RWPE2 (cell line): Measurements from ENCODE around the gene GPRIN2.

Source experiments
- ATAC-seq: fragments of 200-7000 bp; cut with Tn5 transposase; 3 replicates; pipeline ENCODE4 v1.9.1; 2021; ENCODE audit warnings: low read depth
- DNase-seq: peaks from one replicate; pipeline ENCODE4 v3.0.0-alpha.2; 2020; ENCODE audit warnings: low spot score
- H3K27ac ChIP-seq: fragments of 450-650 bp; 2 replicates; pipeline ENCODE4 v1.5.1; 2017; ENCODE audit warnings: mild to moderate bottlenecking; ENCODE audit not compliant: poor library complexity, severe bottlenecking
- H3K27me3 ChIP-seq: fragments of 250-450 bp; sonication (Bioruptor Pico); 2 replicates; pipeline ENCODE4 v1.5.1; 2021; ENCODE audit warnings: mild to moderate bottlenecking, moderate library complexity; ENCODE audit not compliant: insufficient read depth, poor library complexity, severe bottlenecking
- H3K36me3 ChIP-seq: fragments of 250-450 bp; sonication (Bioruptor Pico); 2 replicates; pipeline ENCODE4 v1.5.1; 2020; ENCODE audit warnings: low read depth, mild to moderate bottlenecking, moderate library complexity
- H3K4me1 ChIP-seq: fragments of 250-450 bp; sonication (Bioruptor Pico); 2 replicates; pipeline ENCODE4 v1.5.1; 2021; ENCODE audit warnings: mild to moderate bottlenecking, moderate library complexity; ENCODE audit not compliant: insufficient read depth, poor library complexity, severe bottlenecking
- H3K4me3 ChIP-seq: fragments of 250-450 bp; sonication (Bioruptor Pico); 2 replicates; pipeline ENCODE4 v1.5.1; 2021; ENCODE audit warnings: mild to moderate bottlenecking, moderate library complexity; ENCODE audit not compliant: severe bottlenecking
- H3K9me3 ChIP-seq: fragments of 250-450 bp; sonication (Bioruptor Pico); 2 replicates; pipeline ENCODE4 v1.5.1; 2021; ENCODE audit warnings: mild to moderate bottlenecking, moderate library complexity; ENCODE audit not compliant: severe bottlenecking
- CTCF ChIP-seq: fragments of 450-650 bp; IDR thresholded peaks from one replicate; pipeline ENCODE4 v1.5.1; 2017; ENCODE audit warnings: mild to moderate bottlenecking, moderate library complexity; ENCODE audit not compliant: poor library complexity, severe bottlenecking

GPRIN2 gene

DNA sequence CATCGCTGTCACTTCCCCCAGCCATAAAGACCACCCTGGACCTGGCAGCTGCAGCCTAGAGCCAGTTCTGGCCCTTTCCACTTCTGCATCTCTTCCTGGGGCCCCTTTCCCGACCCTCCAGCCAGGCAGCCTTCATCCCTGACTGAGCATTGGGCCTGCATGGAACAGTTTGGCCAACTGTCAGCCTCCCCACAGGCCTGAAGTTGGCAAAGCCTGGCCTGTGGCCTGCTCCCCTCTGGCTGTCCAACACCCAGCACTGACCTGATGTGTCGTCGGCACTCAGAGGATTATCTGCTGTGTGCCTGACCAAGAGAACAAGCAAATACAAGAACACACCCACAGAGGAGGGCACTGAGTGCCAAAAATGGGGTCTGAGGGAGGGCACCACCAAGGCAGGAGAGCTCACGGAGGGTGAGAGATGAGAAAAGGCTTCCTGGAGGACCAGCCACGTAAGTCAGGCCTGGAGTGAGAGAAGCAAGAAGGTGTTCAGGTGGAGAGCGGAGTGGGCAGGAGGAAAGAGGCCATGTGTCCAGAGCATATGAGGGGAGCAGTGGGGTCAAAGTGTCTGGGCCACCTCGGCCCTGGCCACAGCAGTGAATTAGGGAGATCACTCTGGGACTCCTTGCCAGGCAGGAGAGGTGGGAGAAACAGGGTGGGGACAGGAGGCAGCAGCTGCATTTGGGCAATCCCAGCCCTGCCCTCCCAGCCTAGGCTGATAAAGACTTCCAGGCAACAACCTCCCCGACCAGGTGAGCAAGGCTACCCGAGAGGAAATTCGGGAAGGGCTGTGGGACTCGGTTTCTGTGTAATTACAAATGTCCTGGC is 4.5 kb downstream of the GPRIN2 start:
- no peak for TF ChIP-seq CTCF
- H3K4me1 ChIP-seq: no peaks in the 10 kb centered on the region
- H3K36me3 ChIP-seq: no peaks in the 10 kb centered on the region
- peak; percentile 68 for DNase-seq
- H3K27ac ChIP-seq: no peak overlapping the region
- H3K4me3 ChIP-seq: no peak overlapping the region
- ATAC-seq: no peak
- H3K9me3 ChIP-seq: no peaks in the 10 kb centered on the region
- no peaks in the 10 kb centered on the region for H3K27me3 ChIP-seq

DNA sequence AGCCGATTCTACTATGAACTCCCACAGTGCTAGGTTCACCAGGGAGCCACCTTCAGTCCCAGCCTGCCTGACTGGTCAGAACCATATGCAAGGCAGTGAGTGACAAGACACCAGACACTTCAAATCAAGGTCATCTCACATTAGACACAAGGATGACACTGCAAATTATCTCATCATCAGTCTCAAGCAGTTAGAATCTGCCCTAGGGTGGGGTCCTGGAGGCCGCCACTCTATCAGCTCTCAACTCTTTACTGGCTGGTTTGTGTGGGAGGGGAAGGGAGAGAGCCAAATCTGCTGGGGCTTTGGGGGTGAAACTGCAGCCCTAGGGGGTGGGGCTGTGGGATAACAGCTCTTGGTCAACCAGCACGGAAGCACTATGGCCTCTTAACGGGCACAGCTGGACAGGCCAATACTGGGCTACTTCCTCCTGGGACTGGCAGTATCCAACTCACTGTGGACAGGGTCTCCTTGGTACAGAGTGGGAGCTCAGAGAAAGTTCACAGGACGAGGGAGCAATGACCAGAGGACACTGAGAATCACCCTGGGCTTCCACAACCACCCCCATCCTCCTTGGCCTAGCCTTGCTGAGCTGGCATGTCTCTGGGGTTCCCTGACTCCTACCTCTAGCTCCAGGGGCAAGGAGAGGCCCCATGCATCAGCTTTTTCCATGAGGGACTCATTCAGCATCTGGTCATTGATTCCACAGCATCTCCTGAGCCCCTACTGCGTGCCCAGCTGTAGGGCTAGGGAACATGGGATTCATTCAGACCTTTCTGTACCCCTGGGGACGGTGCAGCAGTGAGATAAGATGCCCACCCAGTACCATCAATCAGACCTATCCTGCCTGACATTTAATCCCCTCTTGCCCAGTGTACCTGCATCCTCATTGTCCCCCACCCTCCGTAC is 5.4 kb downstream of the GPRIN2 start:
- H3K4me3 ChIP-seq: no peak overlapping the region
- ATAC-seq: no peak
- no peaks in the 10 kb centered on the region for H3K36me3 ChIP-seq
- H3K27ac ChIP-seq: no peak overlapping the region
- no peaks in the 10 kb centered on the region for H3K27me3 ChIP-seq
- no peak for TF ChIP-seq CTCF
- H3K9me3 ChIP-seq: no peaks in the 10 kb centered on the region
- DNase-seq: peak; percentile 63
- no peaks in the 10 kb centered on the region for H3K4me1 ChIP-seq

DNA sequence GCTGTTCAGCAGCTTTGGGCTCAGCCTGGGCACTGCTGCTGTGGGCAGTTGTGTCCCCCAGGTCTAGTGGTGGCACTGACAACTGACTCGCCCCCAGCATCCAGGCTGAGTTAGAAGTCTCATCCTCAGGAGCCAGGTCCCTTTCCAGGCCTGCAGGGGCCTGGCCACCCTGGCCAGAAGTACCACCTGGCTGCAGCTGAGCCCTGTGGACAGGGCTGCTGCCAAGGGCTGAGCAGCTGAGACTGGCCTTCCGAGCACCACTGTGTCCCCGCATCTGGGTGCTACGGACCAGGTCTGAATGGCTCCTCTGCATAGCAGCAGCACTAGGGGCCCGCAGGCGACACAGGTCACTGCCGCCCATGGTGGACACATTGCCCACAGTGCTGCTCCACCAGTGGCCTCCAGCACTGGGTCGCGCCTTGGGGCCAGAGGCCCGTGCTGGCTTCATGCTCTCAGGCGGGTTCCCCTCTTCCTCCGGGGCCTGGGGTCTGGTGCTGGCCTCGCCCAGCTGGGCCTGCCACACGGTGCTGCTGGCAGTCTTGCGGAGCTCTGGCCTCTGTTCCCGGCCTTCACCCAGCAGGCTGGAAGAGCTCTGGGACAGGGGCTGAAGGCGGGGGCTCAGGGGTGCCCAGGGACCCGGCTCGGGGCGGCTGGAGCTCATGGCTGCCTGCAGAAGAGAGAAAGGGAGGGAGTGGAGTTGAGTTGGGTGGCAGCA is 6.2 kb downstream of the GPRIN2 start:
- Histone ChIP-seq H3K27ac (no peak overlapping the region), H3K4me3 (no peak overlapping the region), H3K9me3 (no peaks in the 10 kb centered on the region), H3K27me3 (no peaks in the 10 kb centered on the region), H3K4me1 (no peaks in the 10 kb centered on the region), H3K36me3 (no peaks in the 10 kb centered on the region)
- no peak for TF ChIP-seq CTCF
- peak; percentile 78 for DNase-seq
- ATAC-seq: no peak

DNA sequence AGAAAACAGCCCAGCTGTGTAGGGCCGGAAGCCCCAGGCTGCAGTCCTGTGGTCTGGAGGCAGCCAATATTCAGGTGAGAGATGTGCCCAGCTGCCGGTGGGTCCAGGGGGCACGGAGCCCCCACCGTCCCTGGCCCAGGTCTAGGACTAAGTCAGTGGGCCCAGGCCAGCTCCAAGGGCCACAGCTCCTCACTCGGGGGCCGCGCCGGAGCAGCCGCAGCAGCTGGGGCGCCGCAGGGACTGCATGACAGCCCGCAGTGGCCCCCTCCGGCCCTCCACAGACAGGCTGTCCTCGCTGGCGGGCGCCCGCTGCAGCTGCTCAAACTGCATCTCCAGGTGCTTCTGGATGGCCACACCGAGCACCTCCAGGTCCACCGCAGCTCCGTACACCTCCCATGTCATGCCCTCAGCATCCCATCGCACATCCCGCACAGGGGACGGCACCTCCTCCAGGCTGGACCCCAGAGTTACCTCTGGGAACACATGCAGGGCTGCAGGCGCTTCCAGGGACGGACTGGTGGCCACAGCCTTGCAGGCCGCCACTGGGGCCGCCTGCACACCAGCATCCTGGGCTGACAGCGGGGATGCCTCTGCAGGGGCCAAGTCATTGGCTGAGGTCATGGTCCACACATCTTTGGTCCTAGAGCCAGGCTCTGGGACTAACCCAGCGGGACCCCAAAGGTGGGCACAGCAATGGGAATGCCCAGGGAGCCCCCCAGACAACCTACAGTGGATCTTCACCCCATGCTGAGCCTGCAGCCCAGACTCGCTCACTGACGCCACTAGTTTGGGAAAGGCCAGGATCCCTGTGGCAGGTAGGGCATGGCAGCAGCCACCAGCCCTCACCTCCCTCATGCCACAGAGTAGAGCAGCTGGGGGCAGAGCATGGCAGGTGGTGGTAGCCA is 7.0 kb downstream of the GPRIN2 start:
- ATAC-seq (no peak), DNase-seq (peak; percentile 82)
- Histone ChIP-seq H3K36me3 (no peaks in the 10 kb centered on the region), H3K4me3 (no peak overlapping the region), H3K9me3 (no peaks in the 10 kb centered on the region), H3K4me1 (no peaks in the 10 kb centered on the region), H3K27ac (no peak overlapping the region), H3K27me3 (no peaks in the 10 kb centered on the region)
- no peak for TF ChIP-seq CTCF
